PFSK-1 (cell line): ENCODE results near the gene INF2.

Source experiments
- POLR2AphosphoS5 ChIP-seq: IDR thresholded peaks from 2 replicates; pipeline ENCODE4 v1.6.1; 2012; ENCODE audit warnings: low read depth, mild to moderate bottlenecking, control low read depth, low read length, moderate library complexity
- SIN3A ChIP-seq: IDR thresholded peaks from 2 replicates; pipeline ENCODE4 v1.6.1; 2012; ENCODE audit warnings: mild to moderate bottlenecking, low read length, moderate library complexity, borderline replicate concordance; ENCODE audit not compliant: insufficient read depth
- TAF1 ChIP-seq: IDR thresholded peaks from 2 replicates; pipeline ENCODE4 v1.6.1; 2012; ENCODE audit warnings: low read length, control low read depth, borderline replicate concordance; ENCODE audit not compliant: insufficient read depth

- no peak for TF ChIP-seq POLR2AphosphoS5
- no peak for TF ChIP-seq TAF1
- TF ChIP-seq SIN3A: no peak
Measured at GRCh38 chr14:104724407-104724980, 35.1 kb downstream of the INF2 start.
